Epithelial cell of proximal tubule (primary cell): Measurements from ENCODE around the gene LDHAL6A. TPM values are rescaled to one million over a fixed set of nuclear protein-coding genes. Genes with fewer than 3 reads are reported as not detected.

Experiments
- DNase-seq: peaks from one replicate; pipeline ENCODE4 v3.0.0-alpha.2; 2011; ENCODE audit warnings: low read depth
- H3K4me3 ChIP-seq: 2 replicates; pipeline ENCODE4 v1.5.1; 2011; ENCODE audit warnings: low read depth, mild to moderate bottlenecking, low read length
- CTCF ChIP-seq: conservative IDR thresholded peaks from 2 replicates; pipeline ENCODE4 v1.5.1; 2012; ENCODE audit warnings: low read depth, mild to moderate bottlenecking, low read length
- total RNA-seq: library from RNA; depleted of rRNA; stranded (reverse); fragments of >200 nt; gene quantifications from 2 replicates; pipeline ENCODE4 v1.2.3, GENCODE V29; 2015

The LDHAL6A gene
- total RNA-seq, 1 donor from 2014 or later: not detected

- no peak for DNase-seq
Measured at GRCh38 chr11:18523084-18523483, 67.4 kb downstream of the LDHAL6A start.

GRCh38 chr11:18524248-18524647 is 68.6 kb downstream of the LDHAL6A start:
- no peak for TF ChIP-seq CTCF
- DNase-seq: no peak
- H3K4me3 ChIP-seq: no peak overlapping the region

More at GRCh38 chr11:18523084-18523483, 67.4 kb downstream of the LDHAL6A start:
- H3K4me3 ChIP-seq: no peak overlapping the region
- no peak for TF ChIP-seq CTCF

DNA sequence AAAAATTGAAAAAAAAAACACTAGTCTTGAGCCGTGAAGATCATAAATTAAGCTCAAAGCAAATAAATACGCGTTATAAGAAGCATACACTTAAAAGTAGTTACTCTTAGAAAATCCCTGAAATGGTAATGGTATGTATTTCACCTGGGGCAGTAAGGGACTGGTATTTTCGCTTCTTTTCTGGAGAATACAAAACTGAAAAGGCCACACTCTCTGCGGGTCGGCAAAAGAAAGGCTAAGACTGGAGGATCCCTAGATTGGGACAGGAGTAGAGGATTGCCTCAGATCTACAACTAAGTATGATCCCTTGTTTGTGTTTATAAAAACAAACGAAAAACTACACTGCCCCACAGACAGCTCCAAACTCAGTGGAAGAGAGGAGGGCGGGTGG is 70.5 kb downstream of the LDHAL6A start:
- no peak for DNase-seq
- peak overlapping the region; percentile 90 for H3K4me3 ChIP-seq
- TF ChIP-seq CTCF: no peak

GRCh38 chr11:18526521-18527296 is 71.1 kb downstream of the LDHAL6A start, which contains the start of gene TSG101:
TSS of gene TSG101 (minus strand) at chr11:18526942. CDS start at chr11:18526816, 126 bp downstream.
- no peak for TF ChIP-seq CTCF
- DNase-seq: peak; percentile 76
- peak within 1 kb of the TSS; percentile 90 for H3K4me3 ChIP-seq

GRCh38 chr11:18527512-18527911 is 71.9 kb downstream of the LDHAL6A start:
- peak overlapping the region; percentile 90 for H3K4me3 ChIP-seq
- peak; percentile 45 for DNase-seq
- no peak for TF ChIP-seq CTCF

Other genes starting within 250 kb of the LDHAL6A start
- 0.22 and 2.8 TPM in 2 replicates for gene SAA4, start 219.1 kb upstream of the LDHAL6A start, total RNA-seq
- gene SAA2, start 207.2 kb upstream of the LDHAL6A start, total RNA-seq: 15.2 and 63.5 TPM in 2 replicates
- 46.7 and 69.7 TPM in 2 replicates for gene SAA1, start 189.6 kb upstream of the LDHAL6A start, total RNA-seq
- gene HPS5, start 133.7 kb upstream of the LDHAL6A start, total RNA-seq: 11.5 and 16.9 TPM in 2 replicates
- 30.8 and 47.9 TPM in 2 replicates for gene GTF2H1, start 133.3 kb upstream of the LDHAL6A start, total RNA-seq
- 1,254 and 1,671 TPM in 2 replicates for gene LDHA, start 61.3 kb upstream of the LDHAL6A start, total RNA-seq
- not detected in 2 replicates for gene LDHC, start 43.5 kb upstream of the LDHAL6A start, total RNA-seq
- 79.9 and 124 TPM in 2 replicates for gene TSG101, start 71.1 kb downstream of the LDHAL6A start, total RNA-seq
- gene UEVLD, start 132.9 kb downstream of the LDHAL6A start, total RNA-seq: 21.2 and 36.7 TPM in 2 replicates
- gene MISFA, start 143.9 kb downstream of the LDHAL6A start, total RNA-seq: 0.36 and 1.3 TPM in 2 replicates
- gene SPTY2D1, start 178.5 kb downstream of the LDHAL6A start, total RNA-seq: 8.6 and 11.9 TPM in 2 replicates
- gene TMEM86A, start 242.9 kb downstream of the LDHAL6A start, total RNA-seq: 0.92 and 2.0 TPM in 2 replicates